Epithelial cell of umbilical artery (primary cell): Measurements from ENCODE around the gene GNAT1. TPM values are rescaled to one million over a fixed set of nuclear protein-coding genes. Genes with fewer than 3 reads are reported as not detected.

Experiments used
- total RNA-seq: library from RNA; depleted of rRNA; stranded (reverse); fragments of >200 nt; gene quantifications from 2 replicates; pipeline ENCODE4 v1.2.3, GENCODE V29; 2014

Gene GNAT1
- not detected in 2 replicates for total RNA-seq

GRCh38 chr3:50190936-50191660 lies at the start of gene GNAT1:
TSS of gene GNAT1 (plus strand) at chr3:50191610. CDS start at chr3:50191726, 116 bp downstream.

GRCh38 chr3:50154840-50155490 lies 36.4 kb upstream of the GNAT1 start, which contains the start of gene SEMA3F:
TSS of gene SEMA3F (plus strand) at chr3:50155324. CDS start at chr3:50159623, 4,299 bp downstream.

GRCh38 chr3:50204804-50205412 lies 13.5 kb downstream of the GNAT1 start, which contains the start of gene SLC38A3:
TSS of gene SLC38A3 (plus strand) at chr3:50205271. CDS start at chr3:50214200, 8,929 bp downstream.

GRCh38 chr3:50235716-50236483 lies 44.5 kb downstream of the GNAT1 start, which contains the start of gene GNAI2:
TSS of gene GNAI2 (plus strand) at chr3:50236204. CDS start at chr3:50236336, 132 bp downstream.

Other genes with a start within 250 kb of the GNAT1 start
- gene RBM5, start 102.7 kb upstream of the GNAT1 start, total RNA-seq = 93.9 and 114 TPM in 2 replicates
- 42.6 and 106 TPM in 2 replicates for gene SEMA3F, start 36.3 kb upstream of the GNAT1 start, total RNA-seq
- gene SLC38A3, start 13.7 kb downstream of the GNAT1 start, total RNA-seq = under 0.01 TPM in 1 of 2 replicates, not detected in the other
- 319 and 452 TPM in 2 replicates for gene GNAI2, start 44.6 kb downstream of the GNAT1 start, total RNA-seq
- gene SEMA3B, start 77.5 kb downstream of the GNAT1 start, total RNA-seq = 0.65 and 1.4 TPM in 2 replicates
- not detected in 2 replicates for gene LSMEM2, start 87.5 kb downstream of the GNAT1 start, total RNA-seq
- gene IFRD2, start 100.8 kb downstream of the GNAT1 start, total RNA-seq = 107 and 139 TPM in 2 replicates
- gene HYAL3, start 107.8 kb downstream of the GNAT1 start, total RNA-seq = 5.2 and 6.2 TPM in 2 replicates
- gene NAA80, start 107.8 kb downstream of the GNAT1 start, total RNA-seq = 1.7 and 2.6 TPM in 2 replicates
- 0.65 and 1.4 TPM in 2 replicates for gene HYAL1, start 112.0 kb downstream of the GNAT1 start, total RNA-seq
- gene HYAL2, start 131.1 kb downstream of the GNAT1 start, total RNA-seq = 382 and 404 TPM in 2 replicates
- gene TUSC2, start 136.6 kb downstream of the GNAT1 start, total RNA-seq = 23.1 and 36.0 TPM in 2 replicates
- 16.7 and 16.9 TPM in 2 replicates for gene RASSF1, start 149.2 kb downstream of the GNAT1 start, total RNA-seq
- 0.15 and 0.32 TPM in 2 replicates for gene ZMYND10, start 154.1 kb downstream of the GNAT1 start, total RNA-seq
- 18.7 and 20.8 TPM in 2 replicates for gene NPRL2, start 159.2 kb downstream of the GNAT1 start, total RNA-seq
- gene CYB561D2, start 159.3 kb downstream of the GNAT1 start, total RNA-seq = 26.6 and 29.2 TPM in 2 replicates
- gene TMEM115, start 167.9 kb downstream of the GNAT1 start, total RNA-seq = 33.6 and 41.6 TPM in 2 replicates